ENCODE results near the gene ECT2.
"Not testable (repeated sequence)": the region's sequence is repeated elsewhere in the genome, so short reads cannot be mapped to it uniquely, and the experiment has no call there.

ECT2 gene, protein sequence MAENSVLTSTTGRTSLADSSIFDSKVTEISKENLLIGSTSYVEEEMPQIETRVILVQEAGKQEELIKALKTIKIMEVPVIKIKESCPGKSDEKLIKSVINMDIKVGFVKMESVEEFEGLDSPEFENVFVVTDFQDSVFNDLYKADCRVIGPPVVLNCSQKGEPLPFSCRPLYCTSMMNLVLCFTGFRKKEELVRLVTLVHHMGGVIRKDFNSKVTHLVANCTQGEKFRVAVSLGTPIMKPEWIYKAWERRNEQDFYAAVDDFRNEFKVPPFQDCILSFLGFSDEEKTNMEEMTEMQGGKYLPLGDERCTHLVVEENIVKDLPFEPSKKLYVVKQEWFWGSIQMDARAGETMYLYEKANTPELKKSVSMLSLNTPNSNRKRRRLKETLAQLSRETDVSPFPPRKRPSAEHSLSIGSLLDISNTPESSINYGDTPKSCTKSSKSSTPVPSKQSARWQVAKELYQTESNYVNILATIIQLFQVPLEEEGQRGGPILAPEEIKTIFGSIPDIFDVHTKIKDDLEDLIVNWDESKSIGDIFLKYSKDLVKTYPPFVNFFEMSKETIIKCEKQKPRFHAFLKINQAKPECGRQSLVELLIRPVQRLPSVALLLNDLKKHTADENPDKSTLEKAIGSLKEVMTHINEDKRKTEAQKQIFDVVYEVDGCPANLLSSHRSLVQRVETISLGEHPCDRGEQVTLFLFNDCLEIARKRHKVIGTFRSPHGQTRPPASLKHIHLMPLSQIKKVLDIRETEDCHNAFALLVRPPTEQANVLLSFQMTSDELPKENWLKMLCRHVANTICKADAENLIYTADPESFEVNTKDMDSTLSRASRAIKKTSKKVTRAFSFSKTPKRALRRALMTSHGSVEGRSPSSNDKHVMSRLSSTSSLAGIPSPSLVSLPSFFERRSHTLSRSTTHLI

DNA sequence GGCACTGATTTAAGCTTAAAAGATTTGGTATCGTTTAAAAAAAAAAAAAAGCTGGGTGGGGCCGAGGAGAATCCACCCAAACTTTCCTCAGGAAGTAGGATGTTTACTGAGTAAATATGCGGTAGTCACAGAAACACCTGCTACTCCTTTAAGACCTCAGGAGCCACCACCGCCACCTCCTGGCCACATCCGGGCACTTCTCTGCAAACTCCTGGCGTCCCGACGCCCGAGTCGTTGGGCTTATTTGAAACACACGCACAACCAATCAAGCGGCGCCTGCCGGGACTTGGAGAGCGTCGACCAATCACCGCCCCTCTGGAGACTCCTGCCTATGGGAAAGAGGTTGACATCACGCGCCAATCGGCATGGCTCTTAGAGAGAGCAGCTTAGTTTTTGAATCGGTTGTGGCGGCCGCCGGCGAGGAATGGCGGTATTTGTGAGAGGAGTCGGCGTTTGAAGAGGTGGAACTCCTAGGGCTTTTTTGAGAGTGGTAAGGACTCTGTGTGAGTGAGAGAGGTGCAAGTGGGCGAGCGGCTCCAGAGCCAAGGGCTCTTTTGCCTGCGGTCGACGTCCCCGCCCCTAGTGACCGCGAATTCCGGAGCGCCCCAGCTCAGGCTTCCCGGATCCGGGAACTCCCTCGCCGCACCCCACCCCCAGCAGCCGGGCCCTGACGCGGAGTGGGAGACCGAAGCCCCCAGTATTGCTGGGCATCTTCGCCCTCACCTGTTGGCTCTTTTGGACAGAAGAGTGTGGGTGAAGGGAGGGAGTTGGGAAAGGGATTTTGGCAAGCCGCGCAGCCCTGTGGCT, at the start of gene ECT2:
Gene ECT2 (plus strand): TSS at position 359 of the 807 bp plus-strand sequence. CDS start 3,805 bp downstream, outside the sequence.
- Histone ChIP-seq H3K9me3 (no peaks in the 10 kb centered on the region), H3K4me3 (peak within 1 kb of the TSS; percentile 86), H3K36me3 (replicated peaks) (peaks cover 16% of the 10 kb centered on the region), H3K27me3 (ENCODE audit: low read depth) (no peaks in the 10 kb centered on the region), H3K4me1 (peaks cover 25% of the 10 kb centered on the region)
- DNase-seq (ENCODE audit: low spot score in 2 of 2), result peak; percentile 98 to 100
- in situ Hi-C loops (cut with MboI; ENCODE audit: low sequenced_read_pairs), result no loop called here

DNA sequence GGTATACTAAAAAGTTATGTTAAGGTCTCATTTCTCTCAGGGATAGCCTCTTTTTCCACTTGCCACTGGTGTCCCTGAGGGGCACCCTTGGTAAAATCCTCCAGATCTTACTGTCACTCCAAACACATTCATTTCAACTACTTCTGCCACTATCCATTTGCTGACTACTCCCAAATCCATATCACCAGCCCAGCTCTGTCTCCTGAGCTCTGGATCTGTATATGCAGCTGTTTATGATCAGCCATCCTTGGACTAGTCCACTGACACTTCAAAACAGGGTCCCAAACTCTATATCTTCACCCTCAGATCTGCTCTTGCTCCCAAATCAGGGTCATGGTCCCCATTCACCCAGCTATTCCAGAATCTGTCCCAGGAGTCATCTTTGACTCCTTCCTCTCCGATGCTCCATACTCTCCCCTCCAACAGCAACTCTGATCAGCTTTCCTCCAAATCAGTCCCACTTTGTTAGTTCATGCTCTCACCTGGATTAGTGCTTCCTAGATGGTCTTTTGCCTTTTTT, 49.5 kb upstream of the ECT2 start:
- Histone ChIP-seq H3K4me3 (no peak overlapping the region), H3K9me3 (no peaks in the 10 kb centered on the region), H3K4me1 (peaks cover 6% of the 10 kb centered on the region), H3K36me3 (replicated peaks) (no peaks in the 10 kb centered on the region), H3K27me3 (ENCODE audit: low read depth) (no peaks in the 10 kb centered on the region)
- in situ Hi-C loops (cut with MboI; ENCODE audit: low sequenced_read_pairs), result no loop called here
- DNase-seq (ENCODE audit: low spot score in 2 of 2), result no peak

DNA sequence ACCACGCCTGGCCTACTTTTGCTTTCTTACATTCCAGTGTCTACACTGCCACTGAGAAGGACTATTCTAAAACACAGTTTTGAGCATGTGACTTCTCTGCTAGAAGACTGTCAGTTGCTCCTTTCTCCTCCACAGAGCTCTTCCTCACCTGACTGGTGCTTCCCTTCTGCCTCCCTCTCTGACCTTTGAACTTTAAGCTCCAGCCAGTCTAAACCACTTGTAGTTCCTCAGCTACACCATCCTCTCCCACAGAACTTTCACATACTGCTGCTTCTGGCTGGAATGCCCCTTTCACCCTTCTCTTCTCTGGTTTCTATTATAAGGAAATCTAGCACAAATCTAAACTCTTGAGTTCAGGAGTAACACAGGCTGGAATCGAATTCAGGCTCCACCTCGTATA, 48.8 kb upstream of the ECT2 start:
- in situ Hi-C loops (cut with MboI; ENCODE audit: low sequenced_read_pairs), result no loop called here

DNA sequence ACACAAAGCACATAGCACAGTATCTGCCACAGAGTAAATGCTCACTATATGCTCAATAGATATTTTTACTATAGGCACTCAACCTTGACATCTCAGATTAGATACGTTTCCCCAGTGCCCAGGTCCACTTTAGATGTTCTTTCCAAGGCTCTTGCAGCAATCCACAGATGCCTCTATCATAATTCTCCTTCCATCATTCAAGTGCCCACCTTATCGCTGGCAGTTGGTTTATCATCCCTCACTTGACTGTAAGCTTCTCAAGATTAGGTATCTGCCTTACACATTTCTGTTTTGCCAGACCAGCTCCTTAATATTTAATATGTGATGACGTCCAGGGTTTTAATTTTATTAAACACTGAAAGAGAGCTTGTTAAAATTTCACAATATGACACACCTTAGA, 48.3 kb upstream of the ECT2 start:
- no peaks in the 10 kb centered on the region for H3K9me3 ChIP-seq
- in situ Hi-C loops (cut with MboI; ENCODE audit: low sequenced_read_pairs), result no loop called here
- H3K27me3 ChIP-seq (ENCODE audit: low read depth), result no peaks in the 10 kb centered on the region
- no peaks in the 10 kb centered on the region for H3K36me3 ChIP-seq (replicated peaks)
- DNase-seq (ENCODE audit: low spot score in 2 of 2), result no peak
- peaks cover 5% of the 10 kb centered on the region for H3K4me1 ChIP-seq
- no peak overlapping the region for H3K4me3 ChIP-seq

More for the DNA sequence above, 48.8 kb upstream of the ECT2 start:
- Histone ChIP-seq H3K9me3 (no peaks in the 10 kb centered on the region), H3K4me3 (no peak overlapping the region), H3K27me3 (ENCODE audit: low read depth) (no peaks in the 10 kb centered on the region), H3K4me1 (peaks cover 6% of the 10 kb centered on the region), H3K36me3 (replicated peaks) (no peaks in the 10 kb centered on the region)
- DNase-seq (ENCODE audit: low spot score in 2 of 2), result no peak

DNA sequence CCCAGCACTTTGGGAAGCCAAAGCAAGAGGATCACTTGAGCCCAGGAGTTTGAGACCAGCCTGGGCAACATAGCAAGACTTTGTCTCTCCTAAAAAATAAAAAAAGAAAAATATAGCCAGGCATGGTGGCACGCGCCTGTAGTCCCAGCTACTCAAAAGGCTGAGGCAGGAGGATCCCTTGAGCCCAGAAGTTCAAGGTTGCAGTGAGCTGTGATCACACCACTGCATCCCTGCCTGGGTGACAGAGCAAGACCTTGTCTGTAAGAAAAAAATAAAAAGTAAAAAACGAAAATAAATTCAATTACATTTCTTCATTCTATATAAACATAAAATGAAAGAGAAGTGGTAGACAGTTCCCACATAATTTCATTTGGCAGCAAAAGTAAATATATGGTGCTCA, 47.8 kb upstream of the ECT2 start:
- H3K36me3 ChIP-seq (replicated peaks); in situ Hi-C loops (cut with MboI; ENCODE audit: low sequenced_read_pairs): not testable (repeated sequence)

DNA sequence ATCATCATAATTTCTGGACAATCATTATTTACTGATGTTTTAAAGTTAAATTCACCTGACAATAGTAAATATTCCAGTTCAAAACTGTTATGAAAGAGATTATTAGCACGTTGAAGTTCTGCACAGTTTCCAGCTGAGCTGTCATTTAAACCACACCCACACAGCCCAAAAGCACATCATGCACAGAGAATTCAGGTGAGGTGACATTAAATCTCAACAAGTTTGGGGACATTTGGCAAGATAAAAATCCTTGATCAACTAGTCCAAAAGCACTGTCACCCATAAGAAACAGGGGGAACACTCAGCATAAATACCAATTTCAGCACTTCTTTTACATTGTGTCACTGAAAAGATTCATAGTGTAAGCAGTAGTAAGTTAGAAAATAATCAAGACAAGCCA, 46.5 kb upstream of the ECT2 start:
- Histone ChIP-seq H3K4me3 (no peak overlapping the region), H3K36me3 (replicated peaks) (no peaks in the 10 kb centered on the region), H3K9me3 (no peaks in the 10 kb centered on the region), H3K4me1 (no peaks in the 10 kb centered on the region), H3K27me3 (ENCODE audit: low read depth) (no peaks in the 10 kb centered on the region)
- DNase-seq (ENCODE audit: low spot score in 2 of 2), result no peak
- in situ Hi-C loops (cut with MboI; ENCODE audit: low sequenced_read_pairs), result no loop called here

More for the DNA sequence above, 47.8 kb upstream of the ECT2 start:
- not testable (repeated sequence) for DNase-seq (ENCODE audit: low spot score in 2 of 2); H3K9me3 ChIP-seq; H3K4me3 ChIP-seq; H3K4me1 ChIP-seq; H3K27me3 ChIP-seq (ENCODE audit: low read depth)

DNA sequence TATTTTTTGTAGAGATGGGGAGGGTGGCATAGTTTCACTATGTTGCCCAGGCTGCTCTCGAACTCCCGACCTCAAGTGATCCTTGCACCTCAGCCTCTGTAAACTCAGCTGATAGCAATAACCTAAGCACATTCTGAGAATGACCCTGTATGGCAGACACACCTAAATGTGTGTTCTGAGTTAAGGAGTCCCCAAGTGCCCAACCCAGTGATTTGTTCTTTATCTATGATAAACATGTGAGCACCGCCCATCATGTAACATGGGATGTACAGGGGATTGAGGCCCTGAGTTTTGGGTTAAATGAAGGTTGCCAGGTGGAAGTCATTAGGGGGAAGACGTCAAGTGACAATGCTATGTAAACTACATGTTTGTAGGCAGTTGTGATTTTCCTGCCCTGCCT, 45.4 kb upstream of the ECT2 start:
- H3K9me3 ChIP-seq, result no peaks in the 10 kb centered on the region
- no peak for DNase-seq (ENCODE audit: low spot score in 2 of 2)
- in situ Hi-C loops (cut with MboI; ENCODE audit: low sequenced_read_pairs), result no loop called here
- no peak overlapping the region for H3K4me3 ChIP-seq
- H3K27me3 ChIP-seq (ENCODE audit: low read depth), result no peaks in the 10 kb centered on the region
- H3K4me1 ChIP-seq, result no peaks in the 10 kb centered on the region
- no peaks in the 10 kb centered on the region for H3K36me3 ChIP-seq (replicated peaks)

DNA sequence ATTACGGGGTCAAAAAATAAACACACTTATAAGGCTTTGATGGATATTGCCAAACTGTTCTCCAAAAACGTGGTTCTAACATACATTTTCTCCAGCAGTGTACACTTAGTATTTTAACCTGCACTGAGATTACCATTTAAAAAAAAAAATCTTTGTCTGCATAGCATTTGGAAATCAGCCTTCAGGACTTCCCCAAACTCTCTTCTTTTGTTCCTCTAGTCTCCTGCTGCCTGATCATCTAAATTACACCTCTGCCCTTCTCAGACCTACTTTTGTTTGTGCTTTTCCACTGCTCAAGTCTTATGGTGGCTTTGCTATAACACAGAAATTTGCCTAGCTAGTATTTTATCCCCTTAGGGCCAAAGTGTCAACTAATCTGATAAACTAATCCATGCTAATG, 43.5 kb upstream of the ECT2 start:
- Histone ChIP-seq H3K36me3 (replicated peaks) (no peaks in the 10 kb centered on the region), H3K4me1 (peaks cover 3% of the 10 kb centered on the region; the same call in 1 of the 2 replicates), H3K4me3 (no peak overlapping the region), H3K9me3 (no peaks in the 10 kb centered on the region), H3K27me3 (ENCODE audit: low read depth) (no peaks in the 10 kb centered on the region)
- in situ Hi-C loops (cut with MboI; ENCODE audit: low sequenced_read_pairs), result no loop called here
- DNase-seq (ENCODE audit: low spot score in 2 of 2), result no peak

DNA sequence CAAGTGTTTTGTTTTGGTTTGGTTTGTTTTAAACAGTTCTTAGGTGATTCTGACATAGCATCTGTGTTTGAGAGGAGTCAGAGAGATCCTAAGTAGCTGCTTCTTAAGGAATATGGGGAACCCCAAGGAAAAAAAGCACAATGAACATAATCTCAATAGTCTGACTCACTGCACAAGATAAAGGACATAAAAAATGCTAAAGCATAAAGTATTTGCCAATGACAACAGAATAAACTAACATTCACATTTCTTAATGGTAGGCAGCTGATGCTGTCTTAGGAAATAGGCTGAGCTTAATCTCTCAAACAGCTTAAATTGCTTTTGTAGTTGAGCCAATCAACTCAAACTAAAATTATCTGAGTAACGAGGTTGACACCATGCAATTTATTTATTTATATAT, 42.6 kb upstream of the ECT2 start:
- no peak for DNase-seq (ENCODE audit: low spot score in 2 of 2)
- no peaks in the 10 kb centered on the region for H3K36me3 ChIP-seq (replicated peaks)
- H3K9me3 ChIP-seq, result no peaks in the 10 kb centered on the region
- peaks cover 3% of the 10 kb centered on the region; the same call in 1 of the 2 replicates for H3K4me1 ChIP-seq
- no peaks in the 10 kb centered on the region for H3K27me3 ChIP-seq (ENCODE audit: low read depth)
- H3K4me3 ChIP-seq, result no peak overlapping the region
- in situ Hi-C loops (cut with MboI; ENCODE audit: low sequenced_read_pairs), result no loop called here

DNA sequence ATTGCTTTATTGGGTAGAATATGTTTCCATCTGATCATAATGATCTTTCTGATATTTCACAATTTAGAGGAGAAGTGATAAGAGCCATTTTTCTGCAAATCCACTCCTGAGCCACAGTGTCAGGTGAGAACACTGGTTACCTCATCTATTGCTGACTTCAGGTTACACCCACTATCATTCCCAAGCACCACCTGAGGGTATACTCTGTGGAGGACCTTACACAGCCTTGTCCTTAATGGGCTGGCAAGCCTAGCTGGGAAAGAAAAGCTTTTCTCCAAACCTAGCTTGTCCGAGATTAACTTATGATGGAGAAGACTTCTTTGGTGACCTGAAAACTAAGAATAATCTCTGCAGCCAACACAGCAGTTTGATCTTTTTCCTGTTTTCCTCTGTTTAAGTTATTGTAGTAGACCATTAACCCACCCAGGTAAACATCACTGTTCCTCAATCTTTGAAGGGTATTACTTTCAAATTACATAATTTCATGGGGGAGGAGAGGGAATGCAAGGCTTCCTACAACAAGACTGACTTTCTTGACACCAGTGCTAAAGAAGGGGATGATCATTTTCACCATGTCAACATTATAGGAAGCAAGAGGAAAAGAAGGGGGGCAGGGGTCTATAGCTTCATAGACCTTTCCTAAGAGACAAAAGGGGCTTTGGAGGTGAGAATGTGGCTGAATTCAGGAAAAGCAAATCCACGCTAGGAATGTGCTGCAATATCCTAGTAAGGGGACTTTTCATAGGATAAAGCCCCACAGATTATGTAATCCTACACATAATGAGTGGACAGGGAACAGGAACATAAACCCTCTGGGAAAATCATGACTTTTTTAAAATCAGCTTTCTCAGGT, 41.4 kb upstream of the ECT2 start:
- H3K27me3 ChIP-seq (ENCODE audit: low read depth), result no peaks in the 10 kb centered on the region
- no peaks in the 10 kb centered on the region for H3K36me3 ChIP-seq (replicated peaks)
- no peak for DNase-seq (ENCODE audit: low spot score in 2 of 2)
- no peak overlapping the region for H3K4me3 ChIP-seq
- in situ Hi-C loops (cut with MboI; ENCODE audit: low sequenced_read_pairs), result no loop called here
- no peaks in the 10 kb centered on the region for H3K9me3 ChIP-seq
- H3K4me1 ChIP-seq, result peaks cover 3% of the 10 kb centered on the region; the same call in 1 of the 2 replicates

DNA sequence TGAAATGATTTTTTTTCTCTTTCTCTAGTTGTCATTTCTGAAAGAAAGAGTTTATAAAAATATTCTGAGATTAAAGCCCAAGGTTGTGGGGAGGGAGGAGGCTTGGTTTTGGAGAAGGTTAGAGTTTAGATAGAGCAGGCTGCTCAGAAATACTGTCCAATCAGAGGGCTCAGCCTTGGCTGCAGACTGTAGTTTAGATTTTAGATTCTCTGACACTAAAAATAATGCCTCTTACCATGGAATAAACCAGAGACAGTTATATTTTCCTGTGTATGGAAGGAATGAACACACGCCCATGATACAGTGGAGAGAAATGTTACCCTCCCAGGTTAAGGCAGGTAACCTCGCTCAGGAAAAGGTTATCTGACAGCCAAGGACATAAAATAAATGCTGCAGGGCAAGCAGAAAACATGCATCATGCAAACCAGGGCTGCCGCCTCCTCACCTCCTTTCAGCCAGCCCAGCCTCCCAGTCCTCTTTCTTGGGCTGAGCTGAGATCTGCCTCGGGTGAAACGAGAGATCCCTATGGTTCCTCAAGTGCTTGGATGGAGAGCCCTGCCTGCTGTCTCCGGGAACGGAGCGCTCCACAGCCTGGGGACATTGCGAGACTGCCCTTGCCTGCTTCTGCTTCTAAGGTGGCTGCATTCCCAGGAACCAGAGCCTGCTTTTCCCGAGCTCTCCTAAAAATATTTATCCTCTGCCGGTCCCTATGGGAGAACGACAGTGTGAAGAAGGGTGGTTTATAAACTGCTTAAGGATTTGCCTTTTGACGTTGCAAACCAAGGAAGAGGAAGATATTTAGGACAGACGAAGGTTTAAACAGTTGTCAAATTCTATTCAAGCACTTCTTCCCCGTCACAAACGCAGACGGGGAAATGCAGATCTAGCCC, 40.5 kb upstream of the ECT2 start:
- DNase-seq (ENCODE audit: low spot score in 2 of 2), result peak in 1 of 2 experiments; percentile 47
- Histone ChIP-seq H3K9me3 (no peaks in the 10 kb centered on the region), H3K36me3 (replicated peaks) (no peaks in the 10 kb centered on the region), H3K27me3 (ENCODE audit: low read depth) (no peaks in the 10 kb centered on the region), H3K4me1 (peaks cover 3% of the 10 kb centered on the region; the same call in 1 of the 2 replicates), H3K4me3 (peak overlapping the region; percentile 71)
- in situ Hi-C loops (cut with MboI; ENCODE audit: low sequenced_read_pairs), result no loop called here

Data from HAP-1 (cell line).